Peyer's patch (tissue), 4 donors: ENCODE data around the gene LAMC3.

Experiments
- CTCF ChIP-seq, 6 experiments: fragments of 450-650 bp in 4 of 6; fragments of 200-600 bp in 2 of 6; sonication (generic) in 1 of 6; IDR thresholded peaks; one replicate each; pipeline ENCODE4 v1.5.1; 2017 to 2019; ENCODE audit warnings: antibody characterized with exemption in 6 of 6, mild to moderate bottlenecking in 3 of 6, moderate library complexity in 1 of 6
- POLR2A ChIP-seq, 2 donors: fragments of 450-650 bp; IDR thresholded peaks; one replicate each; pipeline ENCODE4 v1.5.1; 2017; ENCODE audit warnings: antibody characterized with exemption in 2 of 2, mild to moderate bottlenecking in 2 of 2, moderate library complexity in 2 of 2

GRCh38 chr9:130995086-130996011 lies 13.6 kb upstream of the LAMC3 start:
- TF ChIP-seq CTCF (IDR thresholded peaks at IDR 0.05) (no peak), POLR2A (IDR thresholded peaks at IDR 0.05) (no peak)
